Measurements from ENCODE around the gene MFSD6.

Gene MFSD6

DNA sequence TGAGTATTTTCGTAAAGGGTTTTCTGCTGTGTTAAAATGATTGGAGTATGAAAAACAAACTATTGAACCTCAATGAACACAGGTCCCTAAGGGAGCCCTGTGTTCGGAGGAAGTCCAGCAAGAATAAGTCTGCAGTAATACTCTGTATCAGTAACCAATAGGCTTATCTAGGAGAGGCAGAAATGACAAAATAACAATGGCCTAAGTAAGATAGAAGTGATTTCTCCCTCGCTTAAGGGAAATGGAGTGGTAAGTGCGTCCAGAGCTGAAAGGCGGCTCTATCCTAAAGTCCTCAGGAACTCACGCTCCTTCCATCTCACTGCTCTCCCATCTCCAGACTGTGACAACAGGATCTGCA is 29.3 kb upstream of the MFSD6 start:
- in situ Hi-C loops (cut with MboI; ENCODE audit: low pct_unique_long_range_greater_than_20kb, low sequenced_read_pairs, unreplicated experiment), result loop anchor here (10.0 kb wide), 1 partner anchor 294 kb away; no protein-coding TSS in a partner anchor
- DNase-seq (ENCODE audit: low spot score), result no peak
- no peak for TF ChIP-seq CTCF (IDR thresholded peaks at IDR 0.05; ENCODE audit: extremely low read depth, insufficient read depth, missing control alignments)

- no peak for TF ChIP-seq CTCF (IDR thresholded peaks at IDR 0.05; ENCODE audit: extremely low read depth, insufficient read depth, missing control alignments)
- DNase-seq (ENCODE audit: low spot score), result no peak
- in situ Hi-C loops (cut with MboI; ENCODE audit: low pct_unique_long_range_greater_than_20kb, low sequenced_read_pairs, unreplicated experiment), result loop anchor here (10.0 kb wide), 1 partner anchor 295 kb away; no protein-coding TSS in a partner anchor
Measured at GRCh38 chr2:190379249-190379964, 28.7 kb upstream of the MFSD6 start.

- no peak for TF ChIP-seq CTCF (IDR thresholded peaks at IDR 0.05; ENCODE audit: extremely low read depth, insufficient read depth, missing control alignments)
- no peak for DNase-seq (ENCODE audit: low spot score)
- in situ Hi-C loops (cut with MboI; ENCODE audit: low pct_unique_long_range_greater_than_20kb, low sequenced_read_pairs, unreplicated experiment), result loop anchor here (10.0 kb wide), 1 partner anchor 134 kb away; no protein-coding TSS in a partner anchor
Measured at GRCh38 chr2:190380962-190381412, 27.2 kb upstream of the MFSD6 start.

GRCh38 chr2:190382851-190383250 is 25.3 kb upstream of the MFSD6 start:
- TF ChIP-seq CTCF (IDR thresholded peaks at IDR 0.05; ENCODE audit: extremely low read depth, insufficient read depth, missing control alignments), result peak; percentile 69
- DNase-seq (ENCODE audit: low spot score), result peak; percentile 77
- in situ Hi-C loops (cut with MboI; ENCODE audit: low pct_unique_long_range_greater_than_20kb, low sequenced_read_pairs, unreplicated experiment), result loop anchor here (10.0 kb wide), 1 partner anchor 132 kb away; no protein-coding TSS in a partner anchor

GRCh38 chr2:190387422-190387821 is 20.7 kb upstream of the MFSD6 start:
- in situ Hi-C loops (cut with MboI; ENCODE audit: low pct_unique_long_range_greater_than_20kb, low sequenced_read_pairs, unreplicated experiment), result loop anchor here (5.0 to 10.0 kb wide), 2 partner anchors 127 to 415 kb away; no protein-coding TSS in a partner anchor
- TF ChIP-seq CTCF (IDR thresholded peaks at IDR 0.05; ENCODE audit: extremely low read depth, insufficient read depth, missing control alignments), result no peak
- DNase-seq (ENCODE audit: low spot score), result no peak

GRCh38 chr2:190396271-190396670 is 11.9 kb upstream of the MFSD6 start:
- in situ Hi-C loops (cut with MboI; ENCODE audit: low pct_unique_long_range_greater_than_20kb, low sequenced_read_pairs, unreplicated experiment), result no loop called here
- no peak for DNase-seq (ENCODE audit: low spot score)
- no peak for TF ChIP-seq CTCF (IDR thresholded peaks at IDR 0.05; ENCODE audit: extremely low read depth, insufficient read depth, missing control alignments)
